Body of pancreas (tissue), 4 donors: ENCODE data around the gene COX4I1.

Source experiments
- CTCF ChIP-seq, 7 experiments: fragments of 450-650 bp in 4 of 7; fragments of 200-600 bp in 3 of 7; sonication (generic) in 3 of 7; IDR thresholded peaks; one replicate each; pipeline ENCODE4 v1.5.1; 2016 to 2019; ENCODE audit warnings: antibody characterized with exemption in 7 of 7
- POLR2A ChIP-seq, 3 donors: fragments of 450-650 bp; IDR thresholded peaks; one replicate each; pipeline ENCODE4 v1.6.1; 2016; ENCODE audit warnings: antibody characterized with exemption in 3 of 3, mild to moderate bottlenecking in 2 of 3

- TF ChIP-seq CTCF (IDR thresholded peaks at IDR 0.05): no peak
- TF ChIP-seq POLR2A (IDR thresholded peaks at IDR 0.05): no peak
These were observed 13.6 kb upstream of the COX4I1 start for GRCh38 chr16:85785927-85786326.
